PC-9 (cell line): ENCODE data around the gene ETFA.

Source experiments
- CTCF ChIP-seq: fragments of 200-600 bp; sonication (generic); conservative IDR thresholded peaks from 2 replicates; pipeline ENCODE4 v1.6.1; 2017; ENCODE audit warnings: mixed run types, antibody characterized with exemption, mild to moderate bottlenecking, moderate library complexity
- EZH2 ChIP-seq: fragments of 200-600 bp; sonication (generic); IDR thresholded peaks from 2 replicates; pipeline ENCODE4 v1.8.0; 2017; ENCODE audit warnings: antibody characterized with exemption, low read depth

- TF ChIP-seq CTCF (no peak), EZH2 (no peak)
These were observed 103.0 kb downstream of the ETFA start for GRCh38 chr15:76208084-76208785.
